Smooth muscle cell (in vitro differentiated cells): Measurements from ENCODE around the gene SCN2A. TPM values are rescaled to one million over a fixed set of nuclear protein-coding genes. Genes with fewer than 3 reads are reported as not detected.

Experiments used
- DNase-seq: peaks from one replicate; lab custom pipeline; 2025; ENCODE audit not compliant: unreplicated experiment; lab: John Stamatoyannopoulos, UW
- H2AFZ ChIP-seq: fragments of 200-600 bp; sonication (generic); 2 replicates; pipeline ENCODE4 v1.6.0; 2016; ENCODE audit warnings: antibody characterized with exemption, low read depth, mild to moderate bottlenecking
- H3F3A ChIP-seq: fragments of 200-600 bp; sonication (generic); 2 replicates; pipeline ENCODE4 v1.6.0; 2017; ENCODE audit warnings: antibody characterized with exemption, low read depth
- H3K27ac ChIP-seq: fragments of 200-600 bp; sonication (generic); 2 replicates; pipeline ENCODE4 v1.5.1; 2016; ENCODE audit warnings: low read depth, mild to moderate bottlenecking
- H3K27me3 ChIP-seq: fragments of 200-600 bp; sonication (generic); 2 replicates; pipeline ENCODE4 v1.6.1; 2016; ENCODE audit warnings: low read depth, mild to moderate bottlenecking
- H3K36me3 ChIP-seq: fragments of 200-600 bp; sonication (generic); 2 replicates; pipeline ENCODE4 v1.5.1; 2016; ENCODE audit warnings: low read depth
- H3K4me1 ChIP-seq: fragments of 200-600 bp; sonication (generic); 2 replicates; pipeline ENCODE4 v1.5.1; 2016; ENCODE audit warnings: low read depth
- H3K4me2 ChIP-seq: fragments of 200-600 bp; sonication (generic); 2 replicates; pipeline ENCODE4 v1.6.0; 2016; ENCODE audit warnings: mild to moderate bottlenecking
- H3K4me3 ChIP-seq: fragments of 200-600 bp; sonication (generic); 2 replicates; pipeline ENCODE4 v1.5.1; 2016; ENCODE audit warnings: mild to moderate bottlenecking
- H3K79me2 ChIP-seq: fragments of 200-600 bp; sonication (generic); 2 replicates; pipeline ENCODE4 v1.6.0; 2016; ENCODE audit warnings: low read depth, mild to moderate bottlenecking
- H3K9ac ChIP-seq: fragments of 200-600 bp; sonication (generic); 2 replicates; pipeline ENCODE4 v1.6.0; 2016; ENCODE audit warnings: low read depth
- H3K9me3 ChIP-seq: fragments of 200-600 bp; sonication (generic); replicated peaks from 2 replicates; pipeline ENCODE4 v1.5.1; 2016; ENCODE audit warnings: low read depth
- H4K20me1 ChIP-seq: fragments of 200-600 bp; sonication (generic); 2 replicates; pipeline ENCODE4 v1.6.0; 2016; ENCODE audit warnings: low read depth
- WGBS: methylation state at CpG from one replicate; pipeline ENCODE4 v1.1.7; 2016; ENCODE audit warnings: low lambda C conversion rate; 5-methylcytosine and 5-hydroxymethylcytosine counted together
- polyA plus RNA-seq: library from polyadenylated mRNA; unstranded; fragments of >200 nt; fragmentation: Nextera tagmentation; extraction: Ambion mirVana; gene quantifications from 2 replicates; pipeline ENCODE4 v1.2.1, GENCODE V29; 2016
- total RNA-seq: library from RNA; depleted of rRNA; stranded (reverse); fragments of >200 nt; gene quantifications from 2 replicates; pipeline ENCODE4 v1.2.3, GENCODE V29; 2014
- TF ChIP-seq, protein P1 (sequence below): fragments of 200-600 bp; sonication (generic); IDR thresholded peaks from 2 replicates; pipeline ENCODE4 v1.5.1; 2017; ENCODE audit warnings: borderline replicate concordance, mild to moderate bottlenecking, antibody characterized with exemption; ENCODE audit not compliant: insufficient read depth, poor library complexity, severe bottlenecking

The SCN2A gene
- total and polyA plus RNA-seq, 2 experiments from 2014 or later: 0.17 to 0.27 TPM

DNA sequence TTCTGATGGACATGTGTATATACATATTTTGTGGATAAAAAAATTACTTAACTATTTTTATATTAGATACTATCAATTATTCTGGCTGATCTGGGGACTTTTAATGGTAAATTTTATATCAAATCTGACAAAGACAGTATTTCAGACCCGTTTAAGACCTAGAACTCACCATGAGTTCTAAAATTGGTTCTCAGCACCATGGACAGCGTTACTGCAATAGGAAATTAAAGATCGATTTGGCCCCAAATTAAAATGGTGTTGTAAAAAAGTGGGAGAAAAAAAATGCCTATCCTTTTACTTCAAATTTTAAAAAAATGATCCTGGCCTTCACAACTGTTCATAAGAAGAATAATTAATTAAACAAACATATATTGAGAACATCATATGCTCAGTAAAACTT, 919 bp upstream of the SCN2A start:
- Histone ChIP-seq H3K4me2 (no peak overlapping the region), H4K20me1 (no peaks in the 10 kb centered on the region), H3K27ac (no peak overlapping the region), H3K36me3 (no peaks in the 10 kb centered on the region), H3K9ac (no peak overlapping the region), H2AFZ (no peak overlapping the region), H3K4me3 (no peak overlapping the region), H3K27me3 (no peaks in the 10 kb centered on the region), H3K4me1 (no peaks in the 10 kb centered on the region), H3K79me2 (no peaks in the 10 kb centered on the region), H3F3A (no peaks in the 10 kb centered on the region), H3K9me3 (no peaks in the 10 kb centered on the region)
- DNase-seq: no peak
- 32% methylated on average over 3 of the region's 3 CpGs for WGBS
- TF ChIP-seq, protein P1, sequence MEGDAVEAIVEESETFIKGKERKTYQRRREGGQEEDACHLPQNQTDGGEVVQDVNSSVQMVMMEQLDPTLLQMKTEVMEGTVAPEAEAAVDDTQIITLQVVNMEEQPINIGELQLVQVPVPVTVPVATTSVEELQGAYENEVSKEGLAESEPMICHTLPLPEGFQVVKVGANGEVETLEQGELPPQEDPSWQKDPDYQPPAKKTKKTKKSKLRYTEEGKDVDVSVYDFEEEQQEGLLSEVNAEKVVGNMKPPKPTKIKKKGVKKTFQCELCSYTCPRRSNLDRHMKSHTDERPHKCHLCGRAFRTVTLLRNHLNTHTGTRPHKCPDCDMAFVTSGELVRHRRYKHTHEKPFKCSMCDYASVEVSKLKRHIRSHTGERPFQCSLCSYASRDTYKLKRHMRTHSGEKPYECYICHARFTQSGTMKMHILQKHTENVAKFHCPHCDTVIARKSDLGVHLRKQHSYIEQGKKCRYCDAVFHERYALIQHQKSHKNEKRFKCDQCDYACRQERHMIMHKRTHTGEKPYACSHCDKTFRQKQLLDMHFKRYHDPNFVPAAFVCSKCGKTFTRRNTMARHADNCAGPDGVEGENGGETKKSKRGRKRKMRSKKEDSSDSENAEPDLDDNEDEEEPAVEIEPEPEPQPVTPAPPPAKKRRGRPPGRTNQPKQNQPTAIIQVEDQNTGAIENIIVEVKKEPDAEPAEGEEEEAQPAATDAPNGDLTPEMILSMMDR: no peak

DNA sequence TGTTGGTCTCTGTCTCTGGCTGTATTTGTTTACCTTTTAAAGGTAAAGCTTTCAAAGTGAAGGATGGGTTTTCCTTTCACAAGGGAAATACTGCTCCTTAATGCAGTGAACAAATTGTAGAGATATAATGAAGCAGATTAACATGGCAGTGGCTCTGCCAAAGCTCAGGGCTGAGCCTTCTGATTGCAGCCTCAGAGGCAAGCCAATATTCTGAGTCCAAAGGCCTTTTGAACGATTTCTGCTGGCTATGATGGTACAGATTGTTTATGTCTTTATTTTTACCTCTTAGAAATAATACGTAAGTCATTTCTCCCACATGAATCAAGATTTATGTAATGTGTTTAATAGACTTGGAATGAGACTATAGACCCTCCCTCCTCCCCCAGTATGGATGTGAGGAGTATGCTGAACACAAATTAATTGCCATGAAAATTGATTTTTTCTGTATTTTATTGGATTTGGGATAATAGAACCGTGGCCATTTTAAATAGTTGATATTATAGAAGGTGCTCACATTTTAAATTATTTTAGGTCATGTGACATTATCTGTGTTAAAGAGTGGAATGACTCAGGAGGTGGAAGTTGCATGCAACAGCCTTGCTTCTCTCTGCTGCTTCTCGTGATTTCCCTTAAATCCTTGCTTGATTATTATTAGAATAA, 772 bp downstream of the SCN2A start:
- H3K36me3 ChIP-seq: no peaks in the 10 kb centered on the region
- no peak overlapping the region for H3K27ac ChIP-seq
- TF ChIP-seq, protein P1: no peak
- H3K4me1 ChIP-seq: no peaks in the 10 kb centered on the region
- no peak overlapping the region for H3K9ac ChIP-seq
- H3K4me2 ChIP-seq: no peak overlapping the region
- no peak for DNase-seq
- H4K20me1 ChIP-seq: no peaks in the 10 kb centered on the region
- no peaks in the 10 kb centered on the region for H3K27me3 ChIP-seq
- H3K4me3 ChIP-seq: no peak overlapping the region
- H3K9me3 ChIP-seq: no peaks in the 10 kb centered on the region
- no peaks in the 10 kb centered on the region for H3K79me2 ChIP-seq
- 85% methylated on average over 4 of the region's 4 CpGs for WGBS
- no peak overlapping the region for H2AFZ ChIP-seq
- H3F3A ChIP-seq: no peaks in the 10 kb centered on the region

- no peaks in the 10 kb centered on the region for H4K20me1 ChIP-seq
- no peaks in the 10 kb centered on the region for H3K79me2 ChIP-seq
- no peaks in the 10 kb centered on the region for H3K4me1 ChIP-seq
- no peak overlapping the region for H3K9ac ChIP-seq
- no peak for DNase-seq
- H3K4me3 ChIP-seq: no peak overlapping the region
- H3K27me3 ChIP-seq: no peaks in the 10 kb centered on the region
- no peak overlapping the region for H3K27ac ChIP-seq
- no peak overlapping the region for H2AFZ ChIP-seq
- H3K36me3 ChIP-seq: no peaks in the 10 kb centered on the region
- H3K4me2 ChIP-seq: no peak overlapping the region
- no peaks in the 10 kb centered on the region for H3K9me3 ChIP-seq
- TF ChIP-seq, protein P1: no peak
- WGBS: 83% methylated on average over 2 of the region's 2 CpGs
- no peaks in the 10 kb centered on the region for H3F3A ChIP-seq
Observed at GRCh38 chr2:165240916-165241315, 1.7 kb downstream of the SCN2A start.
